HPDE6-E6E7 (cell line): ENCODE results near the gene MVB12B.

Experiments used
- DNase-seq: peaks from one replicate; pipeline ENCODE4 v3.0.0; 2011; ENCODE audit warnings: missing footprints; ENCODE audit errors: extremely low spot score

MVB12B gene

DNA sequence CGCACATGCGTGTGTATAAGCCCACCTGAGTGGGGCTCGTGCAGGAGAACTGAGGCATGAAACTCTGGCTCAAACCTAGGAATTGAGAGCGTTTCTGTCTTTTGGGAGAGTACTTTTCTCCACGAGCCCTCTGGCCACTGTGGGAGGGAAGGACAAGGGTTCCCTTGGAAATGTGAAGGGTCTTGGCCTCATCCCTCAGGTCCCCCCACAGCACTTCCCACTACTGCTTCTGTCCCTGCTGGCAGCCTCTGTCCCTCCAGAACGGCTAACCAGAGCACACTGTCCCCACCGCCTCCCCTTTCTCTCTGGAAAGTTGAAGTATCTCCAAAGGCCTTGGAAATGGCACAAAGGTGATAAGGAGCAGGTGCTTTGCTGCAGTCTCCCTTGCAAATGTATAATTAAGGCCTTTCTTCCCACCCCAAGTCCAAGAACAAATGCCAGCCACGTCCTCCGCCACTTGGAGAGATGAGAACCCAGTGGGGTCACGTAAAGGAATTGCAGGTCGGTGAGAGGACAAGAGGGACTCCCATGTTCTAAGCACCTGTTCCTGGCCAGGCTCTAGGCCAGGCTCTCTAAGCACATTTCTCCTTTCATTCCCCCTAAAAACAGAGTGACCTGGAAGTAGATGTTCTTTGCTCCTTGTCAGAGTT, 179.2 kb downstream of the MVB12B start:
- no peak for DNase-seq

DNA sequence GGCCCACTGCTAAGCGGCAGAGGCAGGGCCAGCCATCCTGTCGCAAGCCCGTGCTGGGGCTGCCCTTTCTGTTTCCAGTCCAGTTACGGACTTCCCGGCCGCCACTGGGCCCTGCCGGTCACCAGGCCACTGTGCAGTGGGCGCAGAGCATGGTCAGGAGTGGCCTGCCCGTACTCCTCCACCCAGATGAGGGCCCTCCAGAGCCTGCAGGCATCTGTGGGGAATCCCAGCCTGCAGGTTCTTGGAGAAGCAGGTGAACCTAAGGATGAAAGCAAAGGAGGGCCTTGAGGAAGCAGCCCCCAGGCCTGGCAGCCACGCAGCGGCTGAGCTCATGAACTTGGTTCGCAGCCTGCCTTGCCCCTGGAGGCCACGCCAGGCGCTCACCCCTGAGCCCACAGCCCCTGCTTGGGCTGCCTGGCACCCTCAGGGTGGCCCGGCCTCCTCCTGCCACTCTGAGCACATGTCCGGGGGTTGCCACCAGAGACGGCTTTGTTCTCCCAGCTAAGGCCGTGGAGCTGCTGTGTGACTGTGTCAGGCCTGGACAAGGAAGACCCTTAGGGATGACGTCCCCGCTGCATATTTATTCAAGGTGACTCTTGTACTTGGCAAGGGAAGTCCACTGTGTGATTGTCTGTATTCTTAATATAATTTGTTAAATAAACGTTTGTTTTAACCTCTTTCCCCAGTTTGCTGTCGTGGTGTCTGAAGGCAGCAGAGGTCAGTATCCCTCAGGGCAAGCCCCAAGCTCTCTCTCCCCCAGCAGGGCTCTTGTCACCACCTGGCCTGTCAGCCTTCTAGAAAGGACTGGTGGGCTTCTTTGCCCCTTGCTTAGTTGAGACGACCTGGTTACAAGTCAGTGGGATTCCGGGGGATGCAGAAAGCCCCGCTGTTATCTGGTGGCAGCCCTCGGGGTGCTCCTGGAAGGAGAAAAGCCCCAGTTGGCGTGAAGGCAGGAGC, 180.0 kb downstream of the MVB12B start:
- no peak for DNase-seq

DNA sequence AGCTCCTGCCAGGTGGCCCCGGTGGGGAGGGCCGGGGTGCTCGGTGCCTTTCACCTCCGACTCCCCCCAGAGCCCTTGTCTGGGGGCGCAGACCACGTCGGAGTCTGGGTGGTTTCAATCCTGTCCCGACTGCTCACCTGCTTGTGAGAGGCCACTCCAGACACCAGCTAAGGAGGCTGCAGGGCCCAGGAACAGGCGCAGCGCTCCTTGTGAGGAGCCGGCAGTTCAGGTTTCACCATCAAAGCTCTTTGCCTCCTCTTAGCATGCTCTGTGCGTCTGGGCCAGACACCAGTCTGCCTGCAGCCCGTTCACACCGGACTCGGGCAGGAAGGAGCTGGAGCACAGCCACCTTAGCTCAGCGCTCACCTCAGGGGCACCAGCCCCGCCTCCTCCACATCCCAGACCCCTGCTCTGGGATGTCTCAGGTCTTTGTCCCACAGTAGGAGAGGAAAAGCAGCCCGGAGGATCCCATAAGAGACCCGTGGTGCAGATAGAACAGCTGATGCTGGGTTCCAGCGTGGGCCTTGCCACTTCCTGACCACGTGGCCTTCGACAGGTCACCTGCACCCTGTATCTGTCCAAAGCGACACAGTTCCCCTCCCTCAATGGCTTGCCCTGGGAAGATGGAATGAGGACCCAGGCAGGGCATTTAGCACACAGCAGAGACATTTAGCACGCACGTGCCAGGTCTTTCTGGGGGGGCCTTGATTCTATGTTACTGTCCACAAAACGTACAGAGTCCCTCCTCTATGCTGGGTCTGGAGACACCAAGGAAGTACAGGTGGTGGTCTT, 180.9 kb downstream of the MVB12B start:
- no peak for DNase-seq

DNA sequence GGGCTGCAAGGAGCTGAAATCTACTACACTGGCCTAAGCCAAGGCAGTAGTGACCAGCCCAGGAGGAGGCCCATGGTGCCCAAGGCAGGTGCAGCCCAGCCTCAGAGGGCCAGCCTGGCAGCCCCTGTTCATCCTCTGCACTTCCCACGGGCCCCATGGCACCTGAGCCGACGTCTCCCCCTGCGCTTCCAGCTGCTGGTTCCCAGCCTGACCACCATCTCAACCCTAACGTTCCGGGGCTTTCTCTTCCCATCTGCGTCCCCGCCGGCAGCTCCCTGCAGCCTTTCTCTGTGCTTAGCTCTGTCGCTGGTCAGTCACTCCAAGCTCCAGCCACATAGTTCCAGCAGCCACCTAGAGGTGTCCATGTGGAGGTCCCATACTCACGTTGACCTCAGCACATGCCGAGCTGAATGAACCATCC, 181.6 kb downstream of the MVB12B start:
- DNase-seq = no peak

DNA sequence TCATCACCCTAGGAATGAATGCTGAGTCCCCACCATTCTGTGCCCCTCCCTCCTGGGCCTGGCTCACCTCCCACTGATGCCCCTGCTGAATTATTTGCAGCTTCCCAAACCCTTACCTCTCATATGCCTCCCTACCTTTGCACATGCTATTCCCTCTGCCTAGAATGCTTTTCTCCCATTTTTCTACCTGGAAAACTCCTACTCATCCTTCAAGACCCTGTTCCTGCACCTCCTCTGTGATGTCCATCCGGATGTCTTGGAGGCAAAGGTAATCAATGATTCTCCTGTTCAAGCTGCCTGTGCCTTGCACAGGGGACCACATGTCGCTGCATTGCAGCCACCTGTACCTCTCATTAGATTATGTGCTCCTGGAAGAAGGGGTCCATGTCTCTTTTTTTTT, 182.3 kb downstream of the MVB12B start:
- no peak for DNase-seq

DNA sequence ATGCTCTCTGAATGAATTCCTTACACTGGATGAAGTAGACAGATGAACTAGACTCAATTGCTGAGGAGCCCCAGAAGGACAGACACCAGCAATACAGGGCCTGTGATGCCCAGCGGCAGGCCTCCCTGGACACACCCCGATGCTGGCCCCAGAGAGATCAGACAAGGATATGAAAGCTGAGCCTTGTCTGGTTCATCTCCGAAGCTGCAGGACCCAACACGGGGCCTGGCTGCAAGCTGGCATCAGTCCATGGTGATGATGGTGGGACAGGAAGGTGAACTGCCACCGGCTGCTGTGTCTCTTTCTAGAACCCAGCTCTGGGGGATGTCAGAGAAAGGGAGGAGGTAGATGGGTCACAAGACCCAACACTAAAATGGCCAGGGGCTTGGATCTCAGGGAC, 183.1 kb downstream of the MVB12B start:
- no peak for DNase-seq

DNA sequence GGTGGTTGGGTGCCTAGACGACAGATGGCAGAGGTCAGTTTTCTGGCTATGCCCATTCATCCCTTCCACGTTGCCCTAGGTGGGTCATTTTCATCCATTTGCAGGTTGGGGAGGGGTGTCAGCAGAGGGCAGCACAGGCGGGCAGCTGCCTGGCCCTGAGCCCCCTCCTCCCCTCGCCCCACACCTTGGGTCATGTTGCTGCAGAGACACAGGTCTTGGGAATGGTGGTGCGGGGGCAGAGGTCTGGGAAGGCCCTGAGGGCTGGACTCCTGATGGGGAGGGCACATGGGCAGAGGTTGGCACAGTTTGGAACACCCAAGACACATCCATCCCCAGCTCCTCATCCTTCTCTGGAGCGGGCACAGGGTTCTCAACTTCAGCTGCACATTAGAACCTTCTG, 183.9 kb downstream of the MVB12B start:
- DNase-seq = no peak

DNA sequence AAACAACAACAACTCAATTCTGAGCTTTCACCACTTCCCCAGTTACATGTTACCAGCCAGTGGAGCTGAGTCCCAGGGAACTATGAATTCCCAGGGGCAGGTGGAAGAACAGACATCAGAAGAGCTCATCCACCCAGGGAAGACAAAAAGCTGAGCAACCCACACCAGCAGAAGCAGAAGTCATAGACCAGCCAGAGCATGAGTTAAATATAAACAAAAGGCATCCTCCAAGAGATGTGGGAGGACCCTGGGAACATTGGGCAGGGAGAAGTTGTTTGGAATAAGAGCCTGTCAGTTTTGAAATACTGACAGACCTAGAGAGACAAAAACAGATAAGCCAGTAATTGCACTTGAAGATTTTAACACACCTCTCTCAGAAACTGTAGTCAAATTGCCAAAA, 184.8 kb downstream of the MVB12B start:
- no peak for DNase-seq

DNA sequence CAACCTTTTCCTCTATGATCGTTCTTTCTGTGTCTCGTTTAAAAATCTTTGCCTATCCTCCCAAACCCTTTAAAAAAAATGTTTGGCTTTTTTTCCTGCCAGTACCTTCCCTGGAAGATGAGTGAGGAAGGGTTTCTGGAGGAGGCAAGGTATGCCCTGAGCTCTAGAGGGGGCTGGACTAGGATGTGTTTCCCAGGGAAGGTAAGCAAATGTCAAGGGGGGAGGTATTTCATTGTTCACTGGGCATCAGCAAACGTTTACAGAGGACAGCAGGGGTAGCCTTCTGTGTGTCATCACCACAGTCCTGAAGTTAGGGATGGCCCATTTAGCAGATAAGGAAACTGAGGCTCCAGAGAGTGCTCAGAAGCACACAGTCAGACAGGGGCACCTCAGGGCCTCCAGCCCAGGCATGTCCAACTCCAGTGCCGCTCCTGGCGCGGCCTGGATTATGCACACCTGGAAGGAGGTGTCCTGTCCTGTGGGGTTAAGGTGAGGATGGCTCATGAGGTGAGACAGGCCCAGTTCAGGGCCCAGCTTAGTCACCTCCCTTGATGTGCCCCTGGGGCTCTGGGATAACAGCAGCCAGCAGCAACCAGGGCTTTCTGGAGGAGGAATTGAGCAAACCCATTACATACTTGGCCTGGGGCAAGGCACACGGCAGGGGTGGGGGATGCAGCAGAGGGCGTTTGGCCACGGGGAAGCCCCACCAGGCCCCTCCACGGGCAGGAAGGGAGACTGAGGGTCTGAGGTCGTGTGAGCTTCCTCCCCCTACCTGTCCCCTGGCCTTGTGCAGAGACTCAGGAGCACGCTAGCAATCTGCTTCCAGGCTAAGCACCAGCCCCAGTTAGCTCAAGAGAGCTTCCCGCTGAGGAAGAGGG, 186.8 kb downstream of the MVB12B start:
- DNase-seq = peak; percentile 56

DNA sequence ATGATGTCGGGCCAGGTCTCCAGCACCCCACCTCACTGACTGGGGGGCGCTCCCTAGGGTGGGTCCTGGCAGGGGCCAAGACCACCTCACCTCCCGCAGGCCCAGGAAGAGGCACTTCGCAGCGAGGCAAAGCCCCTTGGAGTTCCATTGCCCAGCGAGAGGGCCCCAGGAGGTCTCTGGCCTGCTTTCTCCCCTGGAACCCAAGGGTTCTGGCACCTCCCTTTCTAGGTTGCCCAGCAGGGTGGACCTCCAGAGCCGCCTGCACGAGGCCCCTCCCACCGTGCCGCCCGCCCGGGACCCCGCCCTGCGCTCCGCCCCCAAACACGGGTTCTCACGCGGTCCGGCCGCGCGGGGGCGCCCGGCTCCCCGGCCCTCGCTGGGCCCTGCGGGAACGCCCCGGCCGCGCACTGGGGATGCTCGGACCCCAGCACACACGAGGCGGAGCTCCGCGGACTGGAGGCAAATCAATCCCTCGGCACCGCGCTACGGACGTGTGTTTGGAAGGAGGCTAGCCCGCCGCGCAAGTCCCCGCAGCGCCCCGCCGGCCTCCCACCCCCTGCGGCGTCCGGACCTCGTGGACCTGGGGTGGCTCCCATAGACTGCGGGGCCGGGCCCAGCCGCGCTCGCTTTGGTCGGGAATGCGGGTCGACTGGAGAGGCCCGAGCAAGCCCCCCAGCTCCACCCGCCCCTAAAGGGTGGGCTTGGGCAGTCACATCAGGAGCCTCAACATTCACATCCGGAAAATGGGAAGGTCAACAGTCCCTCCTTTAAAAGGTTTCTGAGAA, 187.6 kb downstream of the MVB12B start:
- peak; percentile 32 for DNase-seq

DNA sequence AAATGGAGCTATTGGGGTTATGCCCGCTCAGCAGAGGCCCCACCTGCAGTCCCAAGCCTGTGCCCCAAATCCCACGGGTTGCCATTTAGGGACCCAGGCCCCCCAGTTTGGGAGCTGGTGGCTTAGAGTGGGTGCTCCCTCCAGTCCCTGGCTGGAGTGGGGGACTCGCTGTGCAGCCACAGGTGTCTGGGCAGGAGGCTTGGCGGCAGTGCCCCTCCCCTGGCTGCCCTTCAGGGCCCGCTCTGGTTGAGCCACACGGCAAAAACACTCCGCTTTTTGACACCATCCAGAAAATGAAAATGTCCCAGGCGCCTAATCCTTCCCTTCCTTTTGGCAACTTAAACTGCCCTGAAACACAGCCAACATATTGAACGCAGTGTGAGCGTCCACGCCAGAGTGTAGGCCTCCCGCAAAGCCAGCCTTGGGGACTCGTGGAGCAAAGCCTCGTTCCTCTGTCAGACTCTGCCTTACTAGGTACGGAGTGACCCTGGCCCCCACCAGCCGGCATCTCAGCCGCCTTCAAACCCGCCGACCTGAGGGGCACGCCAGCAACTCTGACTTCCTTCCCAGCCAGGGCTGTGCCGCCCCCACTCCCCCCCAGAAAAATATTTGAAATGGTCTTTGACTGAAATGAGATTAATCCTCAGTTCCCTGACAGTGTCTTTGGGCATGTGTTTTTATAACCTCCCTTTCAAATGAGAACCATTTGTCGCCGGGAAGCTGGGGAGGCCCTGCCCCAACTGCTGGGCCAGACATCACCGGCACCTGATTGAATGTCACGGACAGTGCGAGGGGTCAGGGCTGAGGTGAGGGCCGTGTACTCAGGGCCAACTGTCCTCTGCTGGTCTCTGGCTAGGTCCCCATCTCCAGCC, 188.6 kb downstream of the MVB12B start:
- DNase-seq = no peak

DNA sequence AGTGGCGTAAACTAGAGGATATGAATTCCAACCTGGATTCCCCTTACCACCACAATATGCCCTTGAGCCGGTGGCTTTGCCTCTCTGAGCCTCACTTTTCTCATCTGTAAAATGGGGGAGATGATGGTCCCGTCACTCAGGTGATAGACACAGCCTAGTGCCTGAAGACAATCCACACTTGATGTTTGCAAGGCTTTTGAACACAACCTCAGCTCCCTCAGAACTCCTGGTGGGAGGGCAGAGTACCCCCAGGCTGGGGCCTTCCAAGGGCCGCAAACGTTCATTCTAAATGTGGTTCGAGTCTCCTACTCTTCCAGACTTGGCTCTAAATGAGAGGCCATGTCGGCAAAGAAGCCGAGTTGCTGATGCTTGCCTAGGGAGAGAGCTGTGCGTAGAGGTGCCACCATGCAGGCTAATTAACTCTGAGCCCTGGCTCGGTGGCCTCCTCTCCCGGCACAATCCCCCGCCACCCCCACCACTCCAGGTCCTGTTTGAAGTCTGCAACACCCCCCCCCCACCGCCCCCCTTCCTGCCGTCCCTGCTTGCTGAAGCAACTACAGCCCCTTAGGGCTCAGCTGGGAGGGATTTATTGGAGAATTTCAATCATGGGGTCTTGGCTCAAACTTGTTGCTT, 189.4 kb downstream of the MVB12B start:
- no peak for DNase-seq

DNA sequence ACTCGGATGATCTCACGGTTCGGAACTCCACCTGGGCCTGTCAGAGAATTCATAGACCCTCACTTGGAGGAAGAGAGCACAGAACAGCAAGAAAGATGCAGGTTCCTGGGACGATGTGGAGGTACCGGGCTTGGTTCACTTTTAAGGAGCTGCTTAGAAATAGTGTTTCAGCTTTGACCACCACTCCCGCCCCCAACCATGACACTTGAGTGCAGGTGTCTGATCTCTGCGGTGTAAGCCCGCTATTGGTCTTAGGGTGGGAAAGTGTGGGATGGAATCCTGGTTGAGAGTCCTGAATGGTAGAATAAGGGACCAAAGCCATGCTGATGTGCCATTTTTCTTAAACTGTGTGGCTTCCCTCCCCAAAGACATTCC, 189.9 kb downstream of the MVB12B start:
- DNase-seq = no peak

DNA sequence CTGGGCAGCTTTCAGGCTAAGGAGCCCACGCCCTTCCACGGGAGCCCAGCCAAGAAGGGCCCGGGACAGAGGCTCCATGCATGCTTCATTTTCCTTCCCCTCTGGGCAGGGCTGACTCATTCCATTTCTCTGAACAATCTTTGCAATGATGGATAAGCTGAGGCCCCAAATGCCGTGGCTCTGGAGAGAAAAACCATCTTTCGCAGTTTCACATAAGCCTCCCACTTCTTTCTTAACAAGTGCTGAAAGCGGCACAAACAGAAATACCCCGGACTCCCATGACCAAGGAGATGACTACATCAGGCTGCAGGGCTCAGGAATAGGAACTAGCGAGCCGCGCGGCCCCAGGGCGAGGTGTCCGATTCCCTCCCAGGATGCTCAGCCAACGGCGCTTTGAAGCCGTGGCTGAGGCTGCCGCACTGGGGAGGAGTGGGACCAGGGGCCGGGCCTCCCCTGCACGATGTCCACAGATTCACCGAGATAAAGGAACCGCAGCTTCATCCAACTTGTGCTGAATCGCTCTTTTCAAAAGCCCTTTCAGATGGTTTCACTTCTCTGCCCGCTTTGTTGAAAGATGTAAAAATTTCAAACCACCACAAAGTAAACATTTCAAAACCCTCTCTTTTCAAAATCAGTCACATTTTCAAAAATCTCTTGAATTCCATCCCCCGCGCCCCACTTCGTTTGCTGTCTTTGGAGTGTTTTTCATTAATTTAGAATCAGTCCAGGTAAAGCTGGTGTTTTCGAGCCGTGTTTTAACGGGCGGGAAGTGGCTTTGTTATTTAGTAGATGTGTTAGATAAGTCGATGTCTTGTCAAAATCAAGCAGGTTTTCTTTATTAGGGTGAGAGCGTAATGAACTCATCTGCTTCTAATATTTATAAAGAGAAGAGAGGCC, 190.6 kb downstream of the MVB12B start:
- DNase-seq = peak; percentile 78

DNA sequence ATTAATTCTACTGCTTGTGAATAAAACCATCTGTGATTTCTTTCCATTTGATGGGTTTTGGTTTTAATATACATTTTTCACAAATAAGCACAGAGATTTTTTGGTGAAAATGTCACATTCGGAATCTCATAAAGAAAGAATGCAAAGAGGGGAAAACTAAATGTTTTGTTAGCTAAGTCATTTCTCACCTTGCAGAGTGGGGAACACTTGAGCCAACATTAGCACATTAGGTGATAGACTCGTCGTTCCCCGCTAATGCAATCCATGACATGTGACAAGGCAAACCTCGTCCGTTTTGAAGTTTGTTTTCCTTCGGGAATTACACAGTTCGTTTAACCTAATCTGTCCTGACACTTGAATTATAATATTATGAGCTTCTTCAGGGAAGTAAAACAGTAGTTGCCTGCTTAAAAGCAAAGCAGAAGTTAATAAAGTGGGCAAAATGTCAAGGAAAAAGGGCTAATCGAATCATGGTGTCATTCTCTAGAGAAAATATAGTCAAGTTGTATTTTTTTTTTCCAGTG, 191.3 kb downstream of the MVB12B start:
- DNase-seq = no peak

DNA sequence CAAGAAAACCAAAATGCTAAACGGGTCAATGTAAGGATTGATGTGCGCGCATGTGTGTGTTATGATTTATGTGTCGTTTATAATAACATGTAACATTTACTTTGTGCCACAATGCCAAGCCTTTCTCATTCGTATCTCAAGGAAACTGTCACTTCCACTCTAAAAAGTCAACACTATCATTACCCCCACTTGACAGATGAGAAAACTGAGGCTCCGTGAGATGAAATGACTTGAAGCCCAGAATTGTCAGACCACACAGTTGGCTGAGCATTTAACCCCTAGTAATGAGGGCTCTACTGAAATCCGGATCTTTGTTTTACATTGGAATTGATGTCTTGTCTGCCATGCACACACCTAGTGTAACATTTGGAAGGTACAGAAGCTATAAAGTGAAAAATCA, 192.1 kb downstream of the MVB12B start:
- DNase-seq = no peak

DNA sequence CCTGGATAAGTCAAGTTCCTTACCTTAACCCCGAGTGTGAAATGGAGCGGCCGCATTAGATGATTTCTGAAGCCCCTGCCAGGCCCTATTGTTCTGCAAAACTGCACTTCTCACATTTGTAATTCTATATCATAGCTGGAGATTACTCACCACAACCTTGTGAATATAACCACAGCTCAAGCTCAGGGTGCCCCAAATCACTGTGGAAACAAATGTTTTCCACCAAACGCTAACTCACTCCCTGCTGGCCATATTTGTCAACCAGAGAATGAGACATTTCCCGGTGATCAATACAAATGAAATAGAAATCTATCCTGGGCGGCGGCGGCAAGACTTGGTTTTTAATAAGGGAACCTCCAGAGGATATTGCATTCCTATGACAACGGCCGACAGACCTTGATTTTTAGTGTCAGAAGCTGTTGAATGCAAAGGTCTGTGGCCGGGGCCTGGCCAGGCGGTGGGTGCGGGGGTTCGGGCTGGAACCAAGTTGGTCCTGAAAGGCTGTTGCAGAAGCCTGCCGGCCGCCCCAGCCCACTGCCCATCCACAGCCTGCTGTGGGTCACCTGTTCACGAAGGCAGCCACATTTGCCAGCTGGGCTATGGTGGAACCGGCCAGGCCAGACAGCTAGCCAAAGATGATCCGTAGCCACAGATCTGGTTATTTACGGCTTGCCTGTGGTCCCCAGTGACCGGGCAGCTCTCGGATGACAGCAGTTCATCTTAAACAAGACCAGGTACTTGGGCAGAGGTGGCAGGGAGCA, 193.2 kb downstream of the MVB12B start:
- no peak for DNase-seq
